ENCODE measurements around the gene PPM1H.

- TF ChIP-seq NFIC (IDR thresholded peaks at IDR 0.05): no peak
- no peak for TF ChIP-seq EGR1 (IDR thresholded peaks at IDR 0.05)
- no peak for TF ChIP-seq FOXM1 (IDR thresholded peaks at IDR 0.05; ENCODE audit: borderline replicate concordance, low read depth)
- no peak for TF ChIP-seq CEBPB (IDR thresholded peaks at IDR 0.05)
- no peak for TF ChIP-seq MAX (IDR thresholded peaks at IDR 0.05)
- TF ChIP-seq TAF1 (IDR thresholded peaks at IDR 0.05; ENCODE audit: low read depth): no peak
- no peak for TF ChIP-seq USF1 (IDR thresholded peaks at IDR 0.05)
- TF ChIP-seq RAD21 (IDR thresholded peaks at IDR 0.05; ENCODE audit: low read depth): no peak
- no peak for TF ChIP-seq YY1 (IDR thresholded peaks at IDR 0.05; ENCODE audit: low read depth)
- no peak for TF ChIP-seq EP300 (IDR thresholded peaks at IDR 0.05; ENCODE audit: borderline replicate concordance)
- TF ChIP-seq CREB1 (IDR thresholded peaks at IDR 0.05; ENCODE audit: low read depth): no peak
- TF ChIP-seq REST (IDR thresholded peaks at IDR 0.05; ENCODE audit: low read depth): no peak
- no peak for TF ChIP-seq TEAD4 (IDR thresholded peaks at IDR 0.05)
- no peak for TF ChIP-seq ZBTB7A (IDR thresholded peaks at IDR 0.05; ENCODE audit: low read depth)
Measured at GRCh38 chr12:62717643-62718042, 217.3 kb downstream of the PPM1H start.

Measured in Ishikawa (cell line).